HTERT RPE-1 (cell line): ENCODE data around the gene STK24.

Source experiments
- in situ Hi-C: fragments of 300-500 bp; cut with MboI; formaldehyde crosslinking; loops from 4 replicates; pipeline ENCODE4 v1.14.3; 2020; ENCODE audit warnings: low sequenced_read_pairs

The STK24 gene

GRCh38 chr13:98535501-98536354, 41.2 kb downstream of the STK24 start:
- in situ Hi-C loops = no loop called here

- in situ Hi-C loops = no loop called here
These were observed 42.1 kb downstream of the STK24 start for GRCh38 chr13:98534821-98535220.

- in situ Hi-C loops = no loop called here
These were observed 43.0 kb downstream of the STK24 start for GRCh38 chr13:98533912-98534311.

- in situ Hi-C loops = no loop called here
These were observed 44.7 kb downstream of the STK24 start for GRCh38 chr13:98532254-98532653.

- in situ Hi-C loops = no loop called here
These were observed 46.7 kb downstream of the STK24 start for GRCh38 chr13:98530217-98530616.

GRCh38 chr13:98529171-98529570, 47.7 kb downstream of the STK24 start:
- in situ Hi-C loops = no loop called here

- in situ Hi-C loops = no loop called here
These were observed 48.2 kb downstream of the STK24 start for GRCh38 chr13:98528663-98529064.

GRCh38 chr13:98527526-98527925, 49.4 kb downstream of the STK24 start:
- in situ Hi-C loops = no loop called here

- in situ Hi-C loops = no loop called here
These were observed 50.8 kb downstream of the STK24 start for GRCh38 chr13:98526182-98526512.

GRCh38 chr13:98525456-98526181, 51.3 kb downstream of the STK24 start:
- in situ Hi-C loops = no loop called here

- in situ Hi-C loops = no loop called here
These were observed 52.1 kb downstream of the STK24 start for GRCh38 chr13:98524793-98525192.

GRCh38 chr13:98524391-98524790, 52.5 kb downstream of the STK24 start:
- in situ Hi-C loops = no loop called here

- in situ Hi-C loops = no loop called here
These were observed 53.3 kb downstream of the STK24 start for GRCh38 chr13:98523455-98524102.

GRCh38 chr13:98522371-98522770, 54.5 kb downstream of the STK24 start:
- in situ Hi-C loops = no loop called here

GRCh38 chr13:98521461-98522247, 55.3 kb downstream of the STK24 start:
- in situ Hi-C loops = no loop called here

- in situ Hi-C loops = no loop called here
These were observed 56.0 kb downstream of the STK24 start for GRCh38 chr13:98520674-98521449.

GRCh38 chr13:98519976-98520375, 56.9 kb downstream of the STK24 start:
- in situ Hi-C loops = no loop called here

GRCh38 chr13:98517576-98518310, 59.2 kb downstream of the STK24 start:
- in situ Hi-C loops = no loop called here

GRCh38 chr13:98515818-98516465, 61.0 kb downstream of the STK24 start:
- in situ Hi-C loops = no loop called here
